SU-DHL-6 (cell line): ENCODE results near the gene MEGF6.

ENCODE experiments used
- H2AFZ ChIP-seq: fragments of 200-600 bp; sonication (generic); 2 replicates; pipeline ENCODE4 v1.6.1; 2014; ENCODE audit warnings: low read depth, mild to moderate bottlenecking, moderate library complexity, mixed read lengths, antibody characterized with exemption, low read length; ENCODE audit not compliant: severe bottlenecking
- H3F3A ChIP-seq: fragments of 200-600 bp; shearing (Covaris generic); 2 replicates; pipeline ENCODE4 v1.6.0; 2016; ENCODE audit warnings: antibody characterized with exemption, mild to moderate bottlenecking; ENCODE audit not compliant: insufficient read depth
- H3K27ac ChIP-seq: fragments of 200-600 bp; sonication (generic); 2 replicates; pipeline ENCODE4 v1.5.1; 2016; ENCODE audit warnings: low read depth, mild to moderate bottlenecking, low read length, moderate library complexity, mixed read lengths
- H3K27me3 ChIP-seq: fragments of 200-600 bp; sonication (generic), shearing (Covaris generic); 2 replicates; pipeline ENCODE4 v1.6.0; 2014; ENCODE audit warnings: mild to moderate bottlenecking, low read length
- H3K36me3 ChIP-seq: fragments of 200-600 bp; sonication (generic); 2 replicates; pipeline ENCODE4 v1.6.1; 2014; ENCODE audit warnings: mild to moderate bottlenecking, low read length, mixed read lengths
- H3K4me2 ChIP-seq: fragments of 300-600, 200-600 bp; shearing (Covaris generic), sonication (generic); 2 replicates; pipeline ENCODE4 v1.6.0; 2014; ENCODE audit warnings: low read length, low read depth, mild to moderate bottlenecking; ENCODE audit not compliant: poor library complexity, severe bottlenecking
- H3K4me3 ChIP-seq: fragments of 200-600 bp; sonication (generic); 2 replicates; pipeline ENCODE4 v1.5.1; 2014; ENCODE audit warnings: antibody characterized with exemption, low read length, mild to moderate bottlenecking, mixed read lengths; ENCODE audit not compliant: insufficient read depth, poor library complexity, severe bottlenecking
- H3K79me2 ChIP-seq: fragments of 200-600 bp; sonication (generic); 2 replicates; pipeline ENCODE4 v1.6.1; 2014; ENCODE audit warnings: mild to moderate bottlenecking, low read length, moderate library complexity; ENCODE audit not compliant: insufficient read depth
- H3K9ac ChIP-seq: fragments of 200-600 bp; sonication (generic); 2 replicates; pipeline ENCODE4 v1.7.0; 2014; ENCODE audit warnings: mild to moderate bottlenecking, low read length
- H3K9me2 ChIP-seq: fragments of 200-600 bp; sonication (generic); replicated peaks from 2 replicates; pipeline ENCODE4 v1.6.1; 2014; ENCODE audit warnings: low read length; ENCODE audit not compliant: insufficient read depth
- H3K9me3 ChIP-seq: fragments of 200-600 bp; sonication (generic); 2 replicates; pipeline ENCODE4 v1.6.1; 2014; ENCODE audit warnings: low read length, mixed read lengths; ENCODE audit not compliant: insufficient read depth
- H4K20me1 ChIP-seq: fragments of 200-600 bp; sonication (generic); 2 replicates; pipeline ENCODE4 v1.6.1; 2014; ENCODE audit warnings: low read depth, mild to moderate bottlenecking, antibody characterized with exemption, low read length, moderate library complexity, mixed read lengths
- EZH2phosphoT487 ChIP-seq: fragments of 200-600 bp; sonication (generic), shearing (Covaris generic); conservative IDR thresholded peaks from 2 replicates; pipeline ENCODE4 v1.6.1; 2018; ENCODE audit warnings: mild to moderate bottlenecking, antibody characterized with exemption, low read length, moderate library complexity, mixed read lengths
- TF ChIP-seq, protein P1 (sequence below): fragments of 200-600 bp; sonication (generic); IDR thresholded peaks from one replicate; pipeline ENCODE4 v1.5.1; 2017; ENCODE audit warnings: antibody characterized with exemption, mild to moderate bottlenecking, low read length, moderate library complexity; ENCODE audit not compliant: insufficient read depth, poor library complexity, severe bottlenecking

MEGF6 gene

DNA sequence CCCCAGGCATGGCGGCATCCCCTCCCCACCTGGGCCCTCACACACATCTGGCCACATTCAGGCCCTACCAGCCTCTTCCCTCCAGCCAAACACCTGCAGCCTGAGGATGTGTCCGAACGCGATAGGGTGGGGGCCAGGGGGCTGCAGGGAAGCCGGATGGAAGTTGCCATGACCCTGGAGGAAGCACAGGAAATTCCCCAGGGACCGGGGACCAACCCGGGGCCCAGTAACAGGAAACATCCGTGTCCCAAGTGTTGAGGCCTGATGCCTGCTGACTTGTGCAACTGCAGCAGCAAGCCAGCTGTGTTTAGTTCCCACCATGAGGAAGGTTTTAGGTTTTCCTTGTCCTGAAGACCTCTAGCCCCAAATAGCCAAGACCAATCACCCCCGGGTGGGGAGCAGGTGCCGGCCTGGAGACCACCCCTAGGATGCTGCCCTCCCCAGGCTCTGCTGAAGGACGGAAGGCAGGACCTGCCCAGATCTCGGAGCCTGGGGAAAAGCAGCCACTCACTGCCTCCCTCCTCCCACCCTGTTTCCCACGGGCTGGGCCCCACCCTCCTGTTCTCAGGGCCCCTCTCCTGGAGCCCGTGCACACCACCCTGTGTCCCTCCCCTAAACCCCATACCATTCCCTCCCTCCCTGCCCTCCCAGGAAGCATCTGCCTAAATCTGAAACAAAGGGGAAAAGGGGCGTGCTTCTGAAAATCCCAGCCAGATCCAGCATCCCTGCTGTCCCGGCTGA is 29.8 kb downstream of the MEGF6 start:
- H2AFZ ChIP-seq: no peak overlapping the region
- H3K27ac ChIP-seq: no peak overlapping the region
- no peaks in the 10 kb centered on the region for H3K79me2 ChIP-seq
- H3K36me3 ChIP-seq: no peaks in the 10 kb centered on the region
- H3K4me3 ChIP-seq: no peak overlapping the region
- no peaks in the 10 kb centered on the region for H3K27me3 ChIP-seq
- no peaks in the 10 kb centered on the region for H3F3A ChIP-seq
- TF ChIP-seq, protein P1, sequence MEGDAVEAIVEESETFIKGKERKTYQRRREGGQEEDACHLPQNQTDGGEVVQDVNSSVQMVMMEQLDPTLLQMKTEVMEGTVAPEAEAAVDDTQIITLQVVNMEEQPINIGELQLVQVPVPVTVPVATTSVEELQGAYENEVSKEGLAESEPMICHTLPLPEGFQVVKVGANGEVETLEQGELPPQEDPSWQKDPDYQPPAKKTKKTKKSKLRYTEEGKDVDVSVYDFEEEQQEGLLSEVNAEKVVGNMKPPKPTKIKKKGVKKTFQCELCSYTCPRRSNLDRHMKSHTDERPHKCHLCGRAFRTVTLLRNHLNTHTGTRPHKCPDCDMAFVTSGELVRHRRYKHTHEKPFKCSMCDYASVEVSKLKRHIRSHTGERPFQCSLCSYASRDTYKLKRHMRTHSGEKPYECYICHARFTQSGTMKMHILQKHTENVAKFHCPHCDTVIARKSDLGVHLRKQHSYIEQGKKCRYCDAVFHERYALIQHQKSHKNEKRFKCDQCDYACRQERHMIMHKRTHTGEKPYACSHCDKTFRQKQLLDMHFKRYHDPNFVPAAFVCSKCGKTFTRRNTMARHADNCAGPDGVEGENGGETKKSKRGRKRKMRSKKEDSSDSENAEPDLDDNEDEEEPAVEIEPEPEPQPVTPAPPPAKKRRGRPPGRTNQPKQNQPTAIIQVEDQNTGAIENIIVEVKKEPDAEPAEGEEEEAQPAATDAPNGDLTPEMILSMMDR: no peak
- TF ChIP-seq EZH2phosphoT487: no peak
- H3K9me3 ChIP-seq: no peaks in the 10 kb centered on the region
- no peaks in the 10 kb centered on the region for H4K20me1 ChIP-seq
- H3K9me2 ChIP-seq: no peaks in the 10 kb centered on the region
- H3K4me2 ChIP-seq: no peak overlapping the region
- H3K9ac ChIP-seq: no peak overlapping the region

DNA sequence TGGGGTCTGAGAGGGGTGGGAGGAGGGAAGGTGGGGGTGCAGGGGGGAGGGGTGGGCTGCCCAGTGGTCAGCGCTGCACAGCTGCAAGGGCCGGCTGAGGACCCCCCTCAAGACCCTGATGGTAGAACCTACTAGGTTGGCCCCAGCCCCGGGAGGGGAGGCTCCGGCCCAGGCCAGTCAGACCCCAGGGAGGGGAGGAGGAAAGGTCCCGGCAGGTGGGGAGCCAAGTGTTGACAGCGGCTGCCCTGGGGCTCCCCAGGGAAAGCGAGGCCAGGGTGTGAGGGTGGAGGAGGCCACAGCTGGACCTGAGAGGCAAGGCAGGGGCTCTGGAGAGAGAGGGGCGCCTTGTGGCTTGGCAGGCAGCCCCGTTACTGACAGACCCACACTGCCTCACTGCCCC is 31.1 kb downstream of the MEGF6 start:
- no peak overlapping the region for H3K4me2 ChIP-seq

DNA sequence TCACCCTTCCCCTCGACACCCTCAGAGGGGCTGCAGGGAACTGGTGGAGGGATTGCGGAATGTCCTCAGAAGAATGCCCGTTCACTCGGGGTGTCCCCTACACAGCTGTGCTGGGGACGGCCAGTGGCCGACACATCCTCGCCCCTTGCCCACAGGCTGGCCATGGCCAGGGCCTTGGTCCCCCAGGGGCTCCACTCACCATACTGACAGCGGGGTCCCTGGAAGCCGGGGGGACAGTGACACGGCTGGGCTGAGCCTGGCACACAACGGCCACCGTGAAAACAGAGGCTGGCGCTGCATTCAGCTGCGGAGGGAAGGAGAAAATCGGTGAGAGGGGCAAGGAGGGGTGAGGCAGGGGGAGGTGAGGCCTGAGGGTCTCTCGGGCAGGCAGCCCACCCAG is 31.7 kb downstream of the MEGF6 start:
- no peak for TF ChIP-seq EZH2phosphoT487
- TF ChIP-seq, protein P1: no peak
- H2AFZ ChIP-seq: no peak overlapping the region
- H3F3A ChIP-seq: no peaks in the 10 kb centered on the region
- H3K9me2 ChIP-seq: no peaks in the 10 kb centered on the region
- no peak overlapping the region for H3K4me3 ChIP-seq
- H3K79me2 ChIP-seq: no peaks in the 10 kb centered on the region
- no peak overlapping the region for H3K4me2 ChIP-seq
- no peaks in the 10 kb centered on the region for H4K20me1 ChIP-seq
- H3K36me3 ChIP-seq: no peaks in the 10 kb centered on the region
- no peaks in the 10 kb centered on the region for H3K27me3 ChIP-seq
- no peak overlapping the region for H3K9ac ChIP-seq
- no peak overlapping the region for H3K27ac ChIP-seq
- H3K9me3 ChIP-seq: no peaks in the 10 kb centered on the region

More for the DNA sequence above, 31.1 kb downstream of the MEGF6 start:
- H3K36me3 ChIP-seq: no peaks in the 10 kb centered on the region
- no peaks in the 10 kb centered on the region for H3K9me3 ChIP-seq
- no peak overlapping the region for H2AFZ ChIP-seq
- H3K27ac ChIP-seq: no peak overlapping the region
- H4K20me1 ChIP-seq: no peaks in the 10 kb centered on the region
- H3F3A ChIP-seq: no peaks in the 10 kb centered on the region
- H3K9me2 ChIP-seq: no peaks in the 10 kb centered on the region
- no peak overlapping the region for H3K9ac ChIP-seq
- TF ChIP-seq, protein P1: no peak
- TF ChIP-seq EZH2phosphoT487: no peak
- H3K79me2 ChIP-seq: no peaks in the 10 kb centered on the region
- H3K27me3 ChIP-seq: no peaks in the 10 kb centered on the region
- no peak overlapping the region for H3K4me3 ChIP-seq
